HG02759 (cell line): ENCODE data around the gene NR3C1.

Experiments
- ATAC-seq: cut with Tn5 transposase; IDR thresholded peaks from one replicate; pipeline ENCODE4 v1.9.1; 2021; ENCODE audit warnings: mild to moderate bottlenecking, moderate library complexity; ENCODE audit not compliant: unreplicated experiment

NR3C1 gene

GRCh38 chr5:143426437-143426991, 23.0 kb upstream of the NR3C1 start:
- ATAC-seq, result peak; percentile 74

DNA sequence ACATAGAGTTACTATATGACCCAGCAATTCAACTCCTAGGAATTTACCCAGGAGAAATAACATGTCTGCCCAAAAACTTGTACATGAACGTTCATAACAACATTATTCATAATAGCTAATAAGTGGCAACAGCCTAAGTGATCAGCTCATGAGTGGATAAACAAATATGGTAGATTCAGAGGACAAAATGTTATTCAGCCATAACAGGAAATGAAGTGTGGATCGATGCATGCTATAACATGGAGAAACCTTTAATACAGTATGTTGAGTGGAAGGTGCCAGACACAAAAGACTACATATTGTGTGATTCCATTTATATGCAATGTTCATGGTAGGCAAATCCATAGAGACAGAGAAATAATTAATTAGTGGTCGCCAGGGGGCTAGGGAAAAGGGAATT, 22.3 kb upstream of the NR3C1 start:
- no peak for ATAC-seq

DNA sequence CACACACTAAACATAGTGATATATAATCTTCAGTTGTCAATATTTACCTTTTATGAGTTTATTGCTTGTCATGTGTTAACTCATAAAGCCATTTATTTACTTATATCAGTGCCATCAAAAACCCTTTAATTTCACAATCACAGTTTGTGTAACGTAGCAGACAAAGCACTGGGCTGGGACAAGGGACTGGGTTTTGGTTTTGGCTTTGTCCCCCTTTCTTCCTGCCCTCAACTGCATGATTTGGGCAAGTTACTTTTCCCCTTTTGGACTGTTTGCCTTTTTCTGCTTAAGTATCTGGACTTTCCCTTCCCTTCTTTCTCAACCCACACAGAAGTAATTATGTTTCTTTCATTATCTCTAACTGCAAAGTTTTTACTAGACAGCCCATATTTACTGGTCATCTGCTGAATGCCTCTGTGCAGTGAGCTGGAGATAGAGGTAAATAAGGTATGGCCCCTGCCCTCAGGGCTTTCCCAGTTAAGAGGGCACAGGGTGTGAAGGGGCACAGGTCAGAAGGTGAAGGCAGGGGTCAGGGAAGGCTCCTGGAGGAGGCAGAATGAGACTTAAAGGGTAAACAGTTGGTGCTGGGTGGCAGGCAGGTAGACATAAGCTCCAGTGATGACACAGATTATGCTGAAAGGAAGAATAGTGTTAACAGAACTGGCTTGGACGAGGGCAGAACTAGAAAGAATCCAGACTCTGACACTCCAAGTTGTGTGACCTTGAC, 14.8 kb upstream of the NR3C1 start:
- peak; percentile 68 for ATAC-seq

GRCh38 chr5:143417503-143418139, 14.1 kb upstream of the NR3C1 start:
- ATAC-seq, result no peak

- ATAC-seq, result no peak
Measured at GRCh38 chr5:143416411-143416810, 12.9 kb upstream of the NR3C1 start.

- peak; percentile 77 for ATAC-seq
Measured at GRCh38 chr5:143413958-143414669, 10.6 kb upstream of the NR3C1 start.

GRCh38 chr5:143412661-143413342, 9.3 kb upstream of the NR3C1 start:
- no peak for ATAC-seq

DNA sequence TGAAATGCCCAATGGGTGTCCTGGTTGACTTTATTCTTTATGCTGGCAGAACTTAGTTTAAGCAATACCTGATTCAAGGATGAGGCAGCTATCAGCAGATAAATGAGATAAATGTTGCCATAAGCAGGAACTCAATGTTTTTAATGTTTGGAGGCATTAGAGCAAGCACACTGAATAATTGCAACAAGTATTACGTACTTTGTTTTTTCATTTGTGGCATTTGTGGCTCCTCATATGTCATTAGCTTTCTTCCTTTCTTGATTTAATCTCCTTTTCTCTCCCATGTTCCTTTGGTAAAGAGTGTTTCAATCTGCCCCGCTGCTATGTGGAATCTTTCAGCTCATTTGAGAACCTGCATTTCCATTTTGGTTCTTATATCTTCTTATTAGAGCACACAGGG, 6.4 kb upstream of the NR3C1 start:
- no peak for ATAC-seq

DNA sequence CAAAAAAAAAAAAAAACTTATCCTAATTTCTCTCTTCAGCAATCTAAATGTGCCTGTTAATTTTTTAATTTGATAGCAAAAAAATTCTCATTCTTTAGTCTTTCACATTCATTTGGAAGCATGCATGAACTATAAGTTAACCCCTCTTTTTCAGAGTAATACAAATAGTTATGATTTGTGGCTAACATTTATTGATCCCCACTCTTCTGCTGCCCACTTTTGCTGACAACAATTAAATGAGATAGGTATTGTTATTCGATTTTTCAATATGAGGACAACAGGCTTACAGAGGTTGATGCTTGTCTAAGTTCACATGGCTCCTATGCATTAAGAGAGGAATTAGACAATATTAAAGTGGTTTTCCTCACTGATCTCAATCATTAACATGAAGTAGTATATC, 2.9 kb upstream of the NR3C1 start:
- ATAC-seq, result no peak

GRCh38 chr5:143405849-143406098, 2.3 kb upstream of the NR3C1 start:
- no peak for ATAC-seq

- peak; percentile 34 for ATAC-seq
Measured at GRCh38 chr5:143405063-143405848, 1.8 kb upstream of the NR3C1 start.

DNA sequence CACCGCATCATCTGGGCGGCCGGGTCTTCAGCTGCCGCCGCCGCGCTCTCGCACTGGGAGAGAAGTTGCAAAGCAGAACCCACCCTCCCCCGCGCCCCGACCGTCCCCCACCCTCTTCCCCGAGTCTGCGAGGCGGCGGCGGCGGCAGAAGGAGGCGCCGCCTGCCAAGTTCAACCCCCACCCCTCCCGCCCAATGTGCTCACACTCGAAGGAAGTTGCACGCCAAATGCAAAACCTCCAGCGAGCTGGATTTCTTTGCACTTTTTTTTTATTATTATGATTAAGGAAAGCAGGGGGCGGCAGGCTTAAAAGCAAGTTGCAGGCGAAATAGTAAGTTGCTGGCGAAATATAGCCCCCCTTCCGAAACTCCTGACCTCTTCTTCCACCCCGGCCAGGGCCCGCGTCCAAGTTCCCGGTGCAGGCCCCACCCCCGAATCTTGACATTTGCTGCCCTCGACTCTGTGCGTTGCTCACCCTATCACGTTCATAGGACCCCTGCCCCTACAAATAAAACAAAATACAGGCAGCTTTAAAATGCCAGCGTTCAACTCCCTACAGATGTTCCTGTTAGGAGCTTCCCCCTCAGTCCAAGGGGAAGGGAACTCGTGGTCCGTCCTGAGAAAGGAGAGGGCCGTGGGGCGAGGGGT, 1.1 kb upstream of the NR3C1 start:
- ATAC-seq, result peak; percentile 23

DNA sequence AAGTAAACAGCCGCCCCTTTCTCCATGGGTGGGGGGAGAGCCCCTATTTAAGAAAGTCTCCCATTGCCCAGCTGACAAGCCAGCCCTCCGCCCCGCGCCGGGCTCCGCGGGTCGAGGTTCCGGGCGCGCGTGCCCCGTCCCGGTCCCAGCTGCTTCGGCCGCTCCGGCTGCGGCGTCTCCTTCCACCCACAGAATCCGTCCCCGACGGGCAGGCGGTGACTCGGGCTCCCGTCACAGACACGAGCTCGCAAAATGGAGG, 223 bp downstream of the NR3C1 start:
- ATAC-seq, result peak; percentile 9

DNA sequence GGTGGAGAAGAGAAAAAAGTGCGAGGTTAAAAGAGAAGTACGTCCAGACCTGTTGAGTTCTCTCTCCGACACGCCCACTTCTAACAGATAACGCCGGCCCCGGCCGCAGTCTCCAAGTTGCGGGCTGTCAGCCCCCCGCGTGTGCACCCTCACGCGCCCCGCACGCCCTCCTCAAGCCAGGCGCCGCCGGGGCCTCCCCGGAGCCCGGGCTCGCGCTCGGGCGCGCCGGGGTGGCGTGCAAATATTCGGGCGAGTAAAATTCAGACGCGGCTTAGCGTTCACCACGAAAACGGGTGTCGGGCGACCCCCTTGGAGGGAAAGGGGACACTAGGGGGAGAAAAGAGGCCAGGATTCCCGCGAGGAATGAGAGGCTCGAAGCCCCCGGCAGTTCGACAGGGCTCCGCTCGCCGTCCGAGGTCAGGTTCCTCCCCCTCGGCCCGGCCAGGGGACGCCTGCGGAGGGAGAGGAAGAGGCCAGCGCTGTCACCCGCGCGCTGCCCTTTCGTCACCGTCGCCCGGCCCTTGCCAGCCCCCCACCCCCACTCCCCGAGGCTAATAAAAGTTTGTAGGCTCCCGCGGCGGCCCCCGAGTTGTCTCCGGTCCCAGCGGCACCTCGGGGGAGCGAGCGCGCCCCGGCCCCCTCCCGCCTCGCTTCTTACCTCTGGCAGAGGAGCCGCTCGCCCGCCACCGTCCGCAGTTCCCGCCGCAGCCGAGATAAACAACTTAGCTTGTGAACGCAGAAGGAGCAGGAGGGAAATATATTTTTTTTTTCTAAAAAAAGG, 743 bp downstream of the NR3C1 start:
- ATAC-seq, result no peak

DNA sequence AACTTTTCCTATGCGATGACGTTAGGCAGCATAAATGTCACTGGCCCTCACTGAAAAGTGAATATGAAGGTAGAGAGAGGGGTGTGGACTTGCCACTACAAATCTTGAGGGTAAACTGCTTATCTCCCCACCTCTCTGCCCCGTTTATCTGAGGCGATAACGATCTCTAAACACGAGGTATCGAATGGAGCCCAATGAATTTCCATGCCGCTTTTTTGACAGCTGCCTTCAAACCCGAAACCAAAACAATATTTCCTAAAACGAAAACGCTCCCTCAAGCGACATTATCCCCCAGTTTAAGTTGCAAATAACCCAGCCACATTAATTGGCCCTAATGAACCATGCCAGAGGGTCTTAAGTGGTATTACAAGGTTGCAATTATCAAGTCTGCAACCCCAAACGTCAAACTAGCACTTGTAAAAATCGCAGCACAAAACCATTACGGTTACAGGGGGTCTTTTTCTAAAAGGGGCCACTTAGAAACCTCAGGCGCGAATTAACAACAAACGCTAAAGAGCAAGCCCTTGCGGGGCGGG, 1.4 kb downstream of the NR3C1 start:
- no peak for ATAC-seq

GRCh38 chr5:143401227-143402016, 2.1 kb downstream of the NR3C1 start:
- ATAC-seq, result no peak

DNA sequence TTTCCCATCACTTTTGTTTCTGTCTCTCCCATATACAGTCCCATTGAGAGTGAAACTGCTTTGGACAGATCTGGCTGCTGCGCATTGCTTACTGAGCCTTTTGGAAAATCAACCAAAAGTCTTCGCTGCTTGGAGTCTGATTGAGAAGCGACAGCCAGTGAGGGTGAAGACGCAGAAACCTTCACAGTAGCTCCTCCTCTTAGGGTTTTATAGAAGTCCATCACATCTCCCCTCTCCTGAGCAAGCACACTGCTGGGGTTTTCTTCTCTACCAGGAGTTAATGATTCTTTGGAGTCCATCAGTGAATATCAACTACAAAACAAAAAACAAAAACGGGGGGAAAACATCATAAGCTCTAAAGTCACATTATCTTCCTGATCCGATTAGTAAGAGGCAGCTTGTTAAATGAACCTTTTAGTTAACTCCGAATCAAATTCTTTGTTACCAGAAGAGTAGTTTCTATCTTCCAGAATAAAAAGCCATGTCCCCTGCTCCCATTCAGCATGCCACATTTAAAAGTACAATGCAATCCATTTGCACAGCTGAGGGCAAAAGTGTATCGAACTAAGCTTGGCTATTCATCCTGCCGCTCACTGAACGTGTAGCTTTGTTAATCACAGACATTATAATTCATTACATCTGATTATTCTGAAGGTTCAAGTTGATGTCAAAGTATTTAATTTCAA, 2.8 kb downstream of the NR3C1 start:
- no peak for ATAC-seq
